ENCODE measurements around the gene BMP6. TPM values are rescaled to one million over a fixed set of nuclear protein-coding genes. Genes with fewer than 3 reads are reported as not detected.

BMP6 gene
- polyA plus RNA-seq, 3 donors = 7.0 to 7.9 (median 7.5) TPM

- DNase-seq (ENCODE audit: low read depth in 3 of 3, low spot score in 2 of 3) = no peak
Measured at GRCh38 chr6:7707787-7708186, 18.1 kb upstream of the BMP6 start.

- DNase-seq (ENCODE audit: low read depth in 3 of 3, low spot score in 2 of 3) = no peak
Measured at GRCh38 chr6:7719364-7719850, 6.5 kb upstream of the BMP6 start.

- DNase-seq (ENCODE audit: low read depth in 3 of 3, low spot score in 2 of 3) = no peak
Measured at GRCh38 chr6:7720346-7720745, 5.6 kb upstream of the BMP6 start.

GRCh38 chr6:7721649-7722048, 4.2 kb upstream of the BMP6 start:
- DNase-seq (ENCODE audit: low read depth in 3 of 3, low spot score in 2 of 3) = no peak

- no peak for DNase-seq (ENCODE audit: low read depth in 3 of 3, low spot score in 2 of 3)
Measured at GRCh38 chr6:7723041-7723447, 2.9 kb upstream of the BMP6 start.

GRCh38 chr6:7723554-7723953, 2.3 kb upstream of the BMP6 start:
- no peak for DNase-seq (ENCODE audit: low read depth in 3 of 3, low spot score in 2 of 3)

- no peak for DNase-seq (ENCODE audit: low read depth in 3 of 3, low spot score in 2 of 3)
Measured at GRCh38 chr6:7725412-7725811, 487 bp upstream of the BMP6 start.

GRCh38 chr6:7726416-7727085, 652 bp downstream of the BMP6 start:
- DNase-seq (ENCODE audit: low read depth in 3 of 3, low spot score in 2 of 3) = no peak

GRCh38 chr6:7727086-7727945, 1.4 kb downstream of the BMP6 start:
- DNase-seq (ENCODE audit: low read depth in 3 of 3, low spot score in 2 of 3) = no peak

- no peak for DNase-seq (ENCODE audit: low read depth in 3 of 3, low spot score in 2 of 3)
Measured at GRCh38 chr6:7727946-7728854, 2.3 kb downstream of the BMP6 start.

GRCh38 chr6:7728855-7729590, 3.1 kb downstream of the BMP6 start:
- DNase-seq (ENCODE audit: low read depth in 3 of 3, low spot score in 2 of 3) = no peak

- DNase-seq (ENCODE audit: low read depth in 3 of 3, low spot score in 2 of 3) = no peak
Measured at GRCh38 chr6:7730001-7730783, 4.3 kb downstream of the BMP6 start.

- DNase-seq (ENCODE audit: low read depth in 3 of 3, low spot score in 2 of 3) = no peak
Measured at GRCh38 chr6:7730784-7731227, 4.9 kb downstream of the BMP6 start.

- DNase-seq (ENCODE audit: low read depth in 3 of 3, low spot score in 2 of 3) = no peak
Measured at GRCh38 chr6:7731294-7731693, 5.4 kb downstream of the BMP6 start.

- no peak for DNase-seq (ENCODE audit: low read depth in 3 of 3, low spot score in 2 of 3)
Measured at GRCh38 chr6:7732228-7732627, 6.3 kb downstream of the BMP6 start.

- DNase-seq (ENCODE audit: low read depth in 3 of 3, low spot score in 2 of 3) = no peak
Measured at GRCh38 chr6:7734707-7735383, 8.9 kb downstream of the BMP6 start.

GRCh38 chr6:7737106-7737505, 11.2 kb downstream of the BMP6 start:
- no peak for DNase-seq (ENCODE audit: low read depth in 3 of 3, low spot score in 2 of 3)

- DNase-seq (ENCODE audit: low read depth in 3 of 3, low spot score in 2 of 3) = no peak
Measured at GRCh38 chr6:7737867-7738266, 12.0 kb downstream of the BMP6 start.

Data from right renal cortex interstitium (tissue), 3 donors.